GM23338 (cell line): ENCODE measurements around the gene RAD50.

Experiments
- CREB1 ChIP-seq: fragments of 250-450 bp; sonication (Bioruptor Pico); IDR thresholded peaks from 2 replicates; pipeline ENCODE4 v1.5.0; 2020; ENCODE audit warnings: low read depth, mild to moderate bottlenecking, moderate library complexity
- CTCF ChIP-seq, 2 experiments: fragments of 200-600 bp in 1 of 2; sonication (generic) in 1 of 2; conservative IDR thresholded peaks; 2 replicates each; pipeline versions ENCODE4 v1.5.1 to v1.6.1; 2016 to 2017; ENCODE audit warnings: antibody characterized with exemption in 2 of 2, low read depth in 2 of 2, mild to moderate bottlenecking in 2 of 2, moderate library complexity in 1 of 2
- ETS1 ChIP-seq: IDR thresholded peaks from 2 replicates; pipeline ENCODE4 v1.6.1; 2016; ENCODE audit warnings: antibody characterized with exemption
- EZH2 ChIP-seq: fragments of 200-600 bp; sonication (generic); IDR thresholded peaks from one replicate; pipeline ENCODE4 v1.8.0; 2017; ENCODE audit warnings: antibody characterized with exemption, mild to moderate bottlenecking, low read depth; ENCODE audit not compliant: unreplicated experiment
- EZH2phosphoT487 ChIP-seq: fragments of 200-600 bp; sonication (generic); IDR thresholded peaks from one replicate; pipeline ENCODE4 v1.8.1; 2018; ENCODE audit warnings: antibody characterized with exemption; ENCODE audit not compliant: unreplicated experiment
- JUNB ChIP-seq: IDR thresholded peaks from one replicate; pipeline ENCODE4 v1.6.1; 2016; ENCODE audit warnings: antibody characterized with exemption; ENCODE audit not compliant: unreplicated experiment
- NANOG ChIP-seq: IDR thresholded peaks from 2 replicates; pipeline ENCODE4 v1.6.1; 2016; ENCODE audit warnings: antibody characterized with exemption, borderline replicate concordance
- POLR2AphosphoS5 ChIP-seq: IDR thresholded peaks from 2 replicates; pipeline ENCODE4 v1.6.1; 2016; ENCODE audit warnings: antibody characterized with exemption, low read depth
- REST ChIP-seq: IDR thresholded peaks from one replicate; pipeline ENCODE4 v1.6.1; 2018; ENCODE audit warnings: antibody characterized with exemption; ENCODE audit not compliant: unreplicated experiment
- STAT1 ChIP-seq: IDR thresholded peaks from one replicate; pipeline ENCODE4 v1.6.1; 2016; ENCODE audit warnings: antibody characterized with exemption; ENCODE audit not compliant: unreplicated experiment
- ZNF114 ChIP-seq: fragments of 250-450 bp; sonication (Bioruptor Pico); IDR thresholded peaks from 2 replicates; pipeline ENCODE4 v1.5.0; 2020; ENCODE audit warnings: mild to moderate bottlenecking, moderate library complexity
- ZNF331 ChIP-seq: fragments of 250-450 bp; sonication (Bioruptor Pico); IDR thresholded peaks from 2 replicates; pipeline ENCODE4 v1.5.0; 2020; ENCODE audit warnings: low read depth, mild to moderate bottlenecking, moderate library complexity
- TF ChIP-seq, protein P1 (sequence below): fragments of 250-450 bp; sonication (Bioruptor Pico); IDR thresholded peaks from 2 replicates; pipeline ENCODE4 v1.5.0; 2020; ENCODE audit warnings: mild to moderate bottlenecking, moderate library complexity

DNA sequence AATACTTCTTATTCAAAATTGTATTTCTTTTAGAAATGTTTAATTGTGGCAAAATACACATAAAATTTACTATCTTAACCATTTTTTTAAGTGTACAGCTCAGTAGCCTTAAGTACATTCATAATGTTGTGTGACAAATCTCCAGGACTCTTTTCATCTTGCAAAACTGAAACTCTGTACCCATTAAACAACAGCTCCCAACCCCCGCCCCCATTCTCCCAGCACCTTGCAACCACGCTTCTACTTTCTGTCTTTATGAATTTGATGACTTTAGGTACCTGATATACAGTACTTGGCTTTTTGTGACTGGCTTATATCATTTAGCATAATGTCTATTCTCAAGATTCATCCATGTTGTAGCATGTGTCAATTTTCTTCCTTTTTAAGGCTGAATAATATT is 10.7 kb upstream of the RAD50 start:
- TF ChIP-seq CTCF (conservative IDR thresholded peaks at IDR 0.05; ENCODE audit: low read depth in 2 of 2) (no peak), REST (no peak), EZH2 (no peak), POLR2AphosphoS5 (no peak), ZNF114 (no peak), EZH2phosphoT487 (no peak), JUNB (no peak), ZNF331 (CRISPR knock-in tag) (no peak), CREB1 (CRISPR knock-in tag) (no peak), STAT1 (no peak), ETS1 (no peak), NANOG (no peak)
- TF ChIP-seq, protein P1, sequence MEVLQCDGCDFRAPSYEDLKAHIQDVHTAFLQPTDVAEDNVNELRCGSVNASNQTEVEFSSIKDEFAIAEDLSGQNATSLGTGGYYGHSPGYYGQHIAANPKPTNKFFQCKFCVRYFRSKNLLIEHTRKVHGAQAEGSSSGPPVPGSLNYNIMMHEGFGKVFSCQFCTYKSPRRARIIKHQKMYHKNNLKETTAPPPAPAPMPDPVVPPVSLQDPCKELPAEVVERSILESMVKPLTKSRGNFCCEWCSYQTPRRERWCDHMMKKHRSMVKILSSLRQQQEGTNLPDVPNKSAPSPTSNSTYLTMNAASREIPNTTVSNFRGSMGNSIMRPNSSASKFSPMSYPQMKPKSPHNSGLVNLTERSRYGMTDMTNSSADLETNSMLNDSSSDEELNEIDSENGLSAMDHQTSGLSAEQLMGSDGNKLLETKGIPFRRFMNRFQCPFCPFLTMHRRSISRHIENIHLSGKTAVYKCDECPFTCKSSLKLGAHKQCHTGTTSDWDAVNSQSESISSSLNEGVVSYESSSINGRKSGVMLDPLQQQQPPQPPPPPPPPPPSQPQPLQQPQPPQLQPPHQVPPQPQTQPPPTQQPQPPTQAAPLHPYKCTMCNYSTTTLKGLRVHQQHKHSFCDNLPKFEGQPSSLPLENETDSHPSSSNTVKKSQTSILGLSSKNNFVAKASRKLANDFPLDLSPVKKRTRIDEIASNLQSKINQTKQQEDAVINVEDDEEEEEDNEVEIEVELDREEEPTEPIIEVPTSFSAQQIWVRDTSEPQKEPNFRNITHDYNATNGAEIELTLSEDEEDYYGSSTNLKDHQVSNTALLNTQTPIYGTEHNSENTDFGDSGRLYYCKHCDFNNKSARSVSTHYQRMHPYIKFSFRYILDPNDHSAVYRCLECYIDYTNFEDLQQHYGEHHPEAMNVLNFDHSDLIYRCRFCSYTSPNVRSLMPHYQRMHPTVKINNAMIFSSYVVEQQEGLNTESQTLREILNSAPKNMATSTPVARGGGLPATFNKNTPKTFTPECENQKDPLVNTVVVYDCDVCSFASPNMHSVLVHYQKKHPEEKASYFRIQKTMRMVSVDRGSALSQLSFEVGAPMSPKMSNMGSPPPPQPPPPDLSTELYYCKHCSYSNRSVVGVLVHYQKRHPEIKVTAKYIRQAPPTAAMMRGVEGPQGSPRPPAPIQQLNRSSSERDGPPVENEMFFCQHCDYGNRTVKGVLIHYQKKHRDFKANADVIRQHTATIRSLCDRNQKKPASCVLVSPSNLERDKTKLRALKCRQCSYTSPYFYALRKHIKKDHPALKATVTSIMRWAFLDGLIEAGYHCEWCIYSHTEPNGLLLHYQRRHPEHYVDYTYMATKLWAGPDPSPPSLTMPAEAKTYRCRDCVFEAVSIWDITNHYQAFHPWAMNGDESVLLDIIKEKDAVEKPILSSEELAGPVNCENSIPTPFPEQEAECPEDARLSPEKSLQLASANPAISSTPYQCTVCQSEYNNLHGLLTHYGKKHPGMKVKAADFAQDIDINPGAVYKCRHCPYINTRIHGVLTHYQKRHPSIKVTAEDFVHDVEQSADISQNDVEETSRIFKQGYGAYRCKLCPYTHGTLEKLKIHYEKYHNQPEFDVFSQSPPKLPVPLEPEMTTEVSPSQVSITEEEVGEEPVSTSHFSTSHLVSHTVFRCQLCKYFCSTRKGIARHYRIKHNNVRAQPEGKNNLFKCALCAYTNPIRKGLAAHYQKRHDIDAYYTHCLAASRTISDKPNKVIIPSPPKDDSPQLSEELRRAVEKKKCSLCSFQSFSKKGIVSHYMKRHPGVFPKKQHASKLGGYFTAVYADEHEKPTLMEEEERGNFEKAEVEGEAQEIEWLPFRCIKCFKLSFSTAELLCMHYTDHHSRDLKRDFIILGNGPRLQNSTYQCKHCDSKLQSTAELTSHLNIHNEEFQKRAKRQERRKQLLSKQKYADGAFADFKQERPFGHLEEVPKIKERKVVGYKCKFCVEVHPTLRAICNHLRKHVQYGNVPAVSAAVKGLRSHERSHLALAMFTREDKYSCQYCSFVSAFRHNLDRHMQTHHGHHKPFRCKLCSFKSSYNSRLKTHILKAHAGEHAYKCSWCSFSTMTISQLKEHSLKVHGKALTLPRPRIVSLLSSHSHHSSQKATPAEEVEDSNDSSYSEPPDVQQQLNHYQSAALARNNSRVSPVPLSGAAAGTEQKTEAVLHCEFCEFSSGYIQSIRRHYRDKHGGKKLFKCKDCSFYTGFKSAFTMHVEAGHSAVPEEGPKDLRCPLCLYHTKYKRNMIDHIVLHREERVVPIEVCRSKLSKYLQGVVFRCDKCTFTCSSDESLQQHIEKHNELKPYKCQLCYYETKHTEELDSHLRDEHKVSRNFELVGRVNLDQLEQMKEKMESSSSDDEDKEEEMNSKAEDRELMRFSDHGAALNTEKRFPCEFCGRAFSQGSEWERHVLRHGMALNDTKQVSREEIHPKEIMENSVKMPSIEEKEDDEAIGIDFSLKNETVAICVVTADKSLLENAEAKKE (CRISPR knock-in tag) = no peak
